ENCODE measurements around the gene NODAL.

Gene NODAL

DNA sequence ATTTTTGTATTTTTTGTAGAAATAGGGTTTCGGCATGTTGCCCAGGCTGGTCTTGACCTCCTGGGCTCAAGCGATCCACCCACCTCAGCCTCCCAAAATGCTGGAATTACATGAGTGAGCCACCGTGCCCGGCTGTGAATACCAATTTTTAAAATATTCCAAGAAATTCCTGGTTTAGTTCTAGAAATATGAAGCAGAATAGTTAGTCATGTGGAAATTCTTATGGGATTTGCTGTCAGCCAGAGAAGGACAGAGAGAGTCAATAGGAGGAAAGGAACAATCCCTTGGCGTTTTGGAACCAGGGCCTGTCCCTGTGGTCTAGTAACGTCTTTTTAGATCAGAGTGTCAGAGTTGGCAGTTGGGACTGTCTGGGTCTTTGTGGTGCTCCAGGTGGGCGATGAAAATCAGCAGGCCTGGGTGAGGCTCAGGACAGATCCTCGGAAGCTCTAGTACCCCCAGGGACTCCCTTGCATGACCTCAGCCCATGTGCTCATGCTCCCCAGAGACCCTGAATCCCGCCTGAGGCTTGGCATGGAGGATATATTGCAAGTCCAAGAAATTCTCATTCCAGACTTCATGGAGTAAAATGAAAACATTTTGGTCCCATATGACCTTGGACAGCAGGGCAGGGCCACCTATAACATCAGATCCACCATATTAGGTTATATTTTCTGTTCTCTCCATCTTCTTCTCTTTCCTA lies 7.8 kb downstream of the NODAL start:
- DNase-seq (ENCODE audit: low read depth, low spot score), result no peak

GRCh38 chr10:70432561-70433263 lies 8.8 kb downstream of the NODAL start:
- no peak for DNase-seq (ENCODE audit: low read depth, low spot score)

DNA sequence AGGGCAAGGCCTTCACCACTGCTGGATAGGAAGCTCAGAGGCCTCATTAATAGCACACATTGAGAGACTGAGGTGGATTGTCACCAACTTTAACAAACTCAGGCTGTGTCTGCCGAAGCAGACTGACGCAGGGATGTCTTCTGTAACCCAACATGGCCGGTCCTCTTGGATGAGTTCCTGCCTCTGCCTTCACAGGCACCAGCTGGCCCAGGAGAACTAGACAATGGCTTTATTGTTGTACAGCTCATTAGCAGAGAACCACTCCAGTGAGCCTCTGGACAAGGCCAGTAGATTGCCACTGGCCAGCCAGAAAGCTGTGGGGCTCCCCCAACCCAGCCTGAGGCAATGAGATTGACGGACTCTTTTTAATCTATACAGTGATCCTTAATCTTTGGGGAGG lies 9.4 kb downstream of the NODAL start:
- DNase-seq (ENCODE audit: low read depth, low spot score), result no peak

GRCh38 chr10:70430493-70431445 lies 10.7 kb downstream of the NODAL start:
- DNase-seq (ENCODE audit: low read depth, low spot score), result no peak

- no peak for DNase-seq (ENCODE audit: low read depth, low spot score)
These were observed 14.7 kb downstream of the NODAL start for GRCh38 chr10:70426823-70427222.

DNA sequence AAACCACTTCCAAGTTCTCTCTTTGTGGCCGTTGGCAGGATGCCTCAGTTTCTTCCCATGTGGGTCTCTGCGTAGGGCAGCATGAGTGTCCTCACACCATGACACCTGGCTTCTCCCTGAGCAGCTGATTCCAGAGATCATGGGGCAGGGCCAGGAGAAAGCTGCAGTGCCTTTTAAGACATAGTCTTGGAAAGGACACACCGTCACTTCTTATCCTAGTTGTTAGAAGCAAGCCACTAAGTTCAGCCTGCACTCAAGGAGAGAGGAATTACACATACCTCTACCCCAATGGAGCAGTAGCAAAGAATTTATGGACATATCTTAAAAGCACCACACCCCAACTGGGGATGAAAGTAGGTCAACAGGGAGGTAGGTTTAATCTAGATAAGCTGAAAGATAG lies 16.4 kb downstream of the NODAL start:
- no peak for DNase-seq (ENCODE audit: low read depth, low spot score)

GRCh38 chr10:70424320-70424719 lies 17.2 kb downstream of the NODAL start:
- no peak for DNase-seq (ENCODE audit: low read depth, low spot score)

- no peak for DNase-seq (ENCODE audit: low read depth, low spot score)
These were observed 22.8 kb downstream of the NODAL start for GRCh38 chr10:70418713-70419112.

GRCh38 chr10:70418229-70418628 lies 23.3 kb downstream of the NODAL start:
- DNase-seq (ENCODE audit: low read depth, low spot score), result no peak

GRCh38 chr10:70417568-70417967 lies 23.9 kb downstream of the NODAL start:
- no peak for DNase-seq (ENCODE audit: low read depth, low spot score)

DNA sequence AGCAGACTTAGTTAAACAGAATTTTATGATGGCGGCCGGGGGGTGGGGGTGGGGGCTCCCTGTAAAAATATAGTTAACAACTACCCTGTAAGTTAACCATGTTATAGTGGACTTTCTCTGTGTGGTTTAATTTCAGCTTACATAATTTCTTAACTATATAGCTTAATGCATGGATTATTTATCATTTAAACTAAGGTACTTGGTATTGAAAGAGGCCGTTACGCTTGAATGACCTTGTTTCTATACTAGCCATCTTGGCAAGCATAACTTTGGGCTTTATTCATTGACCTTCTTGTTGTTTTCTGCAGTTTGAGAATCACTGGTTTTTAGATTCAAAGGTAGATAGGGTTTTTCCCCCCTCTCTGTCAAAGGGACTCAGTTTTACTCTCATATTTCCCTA lies 29.1 kb downstream of the NODAL start:
- DNase-seq (ENCODE audit: low read depth, low spot score), result no peak

DNA sequence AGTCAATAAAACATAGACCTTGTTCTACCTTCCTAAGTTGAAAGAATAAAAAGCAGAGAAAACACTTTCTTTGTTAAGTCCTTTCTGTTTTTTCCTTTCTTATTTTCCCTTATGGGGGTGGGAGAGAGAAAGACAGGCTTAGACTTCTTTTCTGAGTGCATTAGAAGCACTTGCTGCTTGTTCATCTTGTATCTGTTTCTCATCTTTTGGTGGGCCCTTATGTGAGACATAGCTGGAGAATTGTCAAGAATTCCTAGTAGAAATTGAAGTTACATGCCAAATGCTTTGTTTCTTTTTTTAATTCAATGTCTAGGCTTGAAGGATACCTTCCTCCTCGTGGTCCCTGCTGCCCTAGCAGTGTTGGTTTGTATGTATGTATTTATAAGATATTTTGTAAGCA lies 30.9 kb downstream of the NODAL start:
- DNase-seq (ENCODE audit: low read depth, low spot score), result no peak

- DNase-seq (ENCODE audit: low read depth, low spot score), result no peak
These were observed 31.7 kb downstream of the NODAL start for GRCh38 chr10:70409772-70410171.

DNA sequence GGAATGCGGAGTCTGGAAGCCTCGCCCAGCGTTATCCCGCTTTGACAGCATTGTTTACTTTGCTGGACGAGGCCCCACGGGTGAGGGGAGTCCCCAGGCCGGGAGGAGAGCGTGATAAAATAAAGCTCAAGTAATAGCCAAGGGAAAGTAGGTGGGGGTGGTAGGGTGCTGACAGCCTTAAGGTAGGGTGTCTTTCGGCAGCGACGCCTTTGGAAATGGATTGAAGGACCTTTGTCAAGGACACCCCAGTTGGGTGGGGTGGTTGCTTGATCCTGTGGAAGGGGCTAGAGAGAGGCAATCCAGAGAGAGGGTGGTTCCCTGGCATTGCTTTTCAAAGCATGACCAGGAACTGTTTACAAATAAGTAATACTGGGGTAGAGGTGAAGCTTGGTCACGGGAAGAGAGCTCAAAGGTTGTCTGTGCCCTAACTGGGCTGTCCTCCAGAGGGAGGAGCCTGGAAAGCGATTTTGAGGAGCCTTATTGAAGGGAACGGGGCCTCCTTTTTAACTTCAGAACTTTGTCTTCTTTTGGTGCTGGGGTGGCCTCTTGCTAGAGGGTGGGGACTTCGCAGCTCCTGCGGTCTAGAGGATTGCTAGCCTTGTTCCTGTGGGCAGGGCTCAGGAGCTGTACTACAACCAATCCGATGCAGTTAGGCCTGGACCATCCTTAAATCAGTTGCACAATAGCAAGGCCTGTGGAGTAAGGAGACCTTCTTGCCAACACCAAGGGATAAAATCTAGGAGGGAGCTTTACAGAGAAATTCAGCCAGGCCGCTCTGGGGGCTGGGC lies 36.2 kb downstream of the NODAL start:
- no peak for DNase-seq (ENCODE audit: low read depth, low spot score)

DNA sequence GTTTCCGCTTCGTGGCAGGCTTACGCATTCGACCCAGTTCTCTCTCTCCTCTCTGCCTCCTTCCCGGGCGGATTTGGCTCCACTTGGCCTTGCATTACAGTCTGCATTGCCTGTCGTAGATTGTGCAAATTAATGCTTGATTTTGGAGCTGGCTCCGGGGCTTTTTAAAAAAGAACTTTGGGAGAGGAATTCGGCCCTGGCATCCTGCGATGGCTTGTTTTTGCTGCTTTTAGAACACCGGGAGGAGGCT lies 36.8 kb downstream of the NODAL start:
- DNase-seq (ENCODE audit: low read depth, low spot score), result no peak

DNA sequence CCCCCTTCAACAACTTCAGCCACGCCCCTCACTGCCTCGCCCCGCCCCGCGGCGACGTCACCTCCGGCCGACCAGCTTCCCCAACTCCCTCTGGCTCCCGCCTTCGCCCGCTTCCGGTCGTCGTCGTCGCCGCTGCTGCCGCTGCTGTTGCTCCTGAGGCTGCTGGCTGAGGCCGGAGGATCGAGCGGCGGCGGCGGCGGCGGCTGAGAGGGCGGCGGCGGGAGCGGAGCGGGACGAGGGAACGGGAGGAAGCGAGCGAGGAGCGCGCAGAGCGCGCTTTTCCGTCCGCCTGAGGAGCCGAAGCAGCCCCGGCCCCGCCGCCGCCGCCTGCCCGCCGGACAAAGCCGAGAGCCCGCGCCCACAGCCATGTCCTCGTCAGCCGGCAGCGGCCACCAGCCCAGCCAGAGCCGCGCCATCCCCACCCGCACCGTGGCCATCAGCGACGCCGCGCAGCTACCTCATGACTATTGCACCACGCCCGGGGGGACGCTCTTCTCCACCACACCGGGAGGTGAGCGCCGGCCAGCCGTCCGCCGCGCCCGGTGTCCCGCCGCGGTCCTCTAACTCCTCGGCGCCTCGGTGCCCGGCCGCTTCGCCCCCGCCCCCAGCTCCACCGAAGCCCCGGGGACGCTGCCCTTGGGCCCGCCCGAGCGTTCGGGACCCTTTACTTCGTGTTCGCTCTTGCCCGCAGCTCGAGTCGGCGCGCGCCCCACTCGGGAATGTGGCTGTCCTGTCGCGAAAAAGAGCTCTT lies 37.3 kb downstream of the NODAL start, which contains the start of gene EIF4EBP2:
TSS of gene EIF4EBP2 (plus strand) at position 110 of the 751 bp plus-strand sequence. CDS start at position 367, 257 bp downstream.
- peak; percentile 48 for DNase-seq (ENCODE audit: low read depth, low spot score)

DNA sequence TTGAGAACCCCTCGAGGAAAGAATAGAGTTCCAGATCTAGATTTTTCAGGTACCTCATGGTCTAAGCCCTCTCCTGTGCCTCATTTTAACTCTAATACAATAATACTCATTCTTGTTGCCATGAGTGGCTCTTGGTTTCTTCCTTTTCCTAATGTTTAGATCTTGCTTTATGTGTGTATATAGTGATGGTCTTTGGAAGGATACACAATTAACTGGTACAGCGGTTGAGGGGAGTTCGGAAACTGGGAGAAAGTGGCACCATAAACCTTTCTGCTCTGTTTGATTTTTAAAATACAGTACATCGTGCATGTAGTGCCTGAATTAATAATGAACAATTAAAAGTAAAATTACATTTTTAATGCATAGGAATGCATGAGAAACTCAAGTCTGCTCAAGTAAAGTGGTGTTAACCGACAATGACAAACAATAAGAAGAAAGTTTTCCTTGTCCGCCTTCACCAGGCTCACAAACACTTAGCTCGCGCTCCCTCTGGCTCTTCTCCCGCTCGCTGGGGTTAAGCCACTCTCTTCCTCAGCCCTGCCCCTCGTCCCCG lies 37.9 kb downstream of the NODAL start:
- no peak for DNase-seq (ENCODE audit: low read depth, low spot score)

DNA sequence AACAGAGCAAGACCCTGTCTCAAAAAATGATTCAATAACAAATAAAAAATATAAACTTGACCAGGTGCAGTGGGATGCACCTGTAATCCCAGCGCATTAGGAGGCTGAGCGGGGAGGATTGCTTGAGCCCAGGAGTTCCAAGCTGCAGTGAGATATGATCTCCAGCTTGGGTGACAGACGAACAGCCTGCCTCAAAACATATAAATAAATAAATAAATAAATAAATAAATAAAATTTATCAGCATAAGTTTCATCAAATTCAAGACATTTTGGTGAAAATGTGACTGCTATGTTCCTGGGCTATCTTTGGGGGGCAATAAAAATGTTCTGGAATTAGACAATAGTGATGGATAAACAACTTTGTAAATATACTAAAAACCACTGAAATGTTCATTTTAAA lies 42.3 kb downstream of the NODAL start:
- DNase-seq (ENCODE audit: low read depth, low spot score), result no peak

GRCh38 chr10:70396140-70396539 lies 45.3 kb downstream of the NODAL start:
- DNase-seq (ENCODE audit: low read depth, low spot score), result no peak

DNA sequence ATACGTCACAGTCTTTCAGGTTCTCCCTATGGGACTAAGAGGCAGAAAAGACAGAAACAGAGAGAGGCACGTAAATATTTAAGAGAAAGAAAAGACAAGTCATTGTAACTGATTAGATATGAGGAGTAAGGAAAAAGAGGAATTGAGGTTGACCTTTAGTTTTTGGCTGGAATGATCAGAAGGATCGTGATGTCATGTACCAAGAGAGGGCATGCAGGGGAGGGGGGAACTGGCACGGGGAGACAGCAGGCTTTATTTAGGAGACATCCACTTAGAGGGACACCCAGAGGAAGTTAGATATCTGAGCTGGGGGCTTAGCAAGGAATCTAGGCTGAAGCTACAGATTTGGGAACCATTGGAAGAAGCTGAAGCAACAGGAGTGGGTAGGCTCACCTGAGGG lies 49.8 kb downstream of the NODAL start:
- no peak for DNase-seq (ENCODE audit: low read depth, low spot score)
